NB4 (cell line): Measurements from ENCODE around the gene SDR42E1.

Experiments used
- MYC ChIP-seq: IDR thresholded peaks from 2 replicates; pipeline ENCODE4 v1.6.1; 2011; ENCODE audit warnings: low read depth, low read length
- TF ChIP-seq, protein P1 (sequence below): IDR thresholded peaks from one replicate; pipeline ENCODE4 v1.5.1; 2012; ENCODE audit warnings: low read depth, low read length
- TF ChIP-seq, protein P2 (sequence below): IDR thresholded peaks from 2 replicates; pipeline ENCODE4 v1.6.1; 2011; ENCODE audit warnings: low read depth, low read length

DNA sequence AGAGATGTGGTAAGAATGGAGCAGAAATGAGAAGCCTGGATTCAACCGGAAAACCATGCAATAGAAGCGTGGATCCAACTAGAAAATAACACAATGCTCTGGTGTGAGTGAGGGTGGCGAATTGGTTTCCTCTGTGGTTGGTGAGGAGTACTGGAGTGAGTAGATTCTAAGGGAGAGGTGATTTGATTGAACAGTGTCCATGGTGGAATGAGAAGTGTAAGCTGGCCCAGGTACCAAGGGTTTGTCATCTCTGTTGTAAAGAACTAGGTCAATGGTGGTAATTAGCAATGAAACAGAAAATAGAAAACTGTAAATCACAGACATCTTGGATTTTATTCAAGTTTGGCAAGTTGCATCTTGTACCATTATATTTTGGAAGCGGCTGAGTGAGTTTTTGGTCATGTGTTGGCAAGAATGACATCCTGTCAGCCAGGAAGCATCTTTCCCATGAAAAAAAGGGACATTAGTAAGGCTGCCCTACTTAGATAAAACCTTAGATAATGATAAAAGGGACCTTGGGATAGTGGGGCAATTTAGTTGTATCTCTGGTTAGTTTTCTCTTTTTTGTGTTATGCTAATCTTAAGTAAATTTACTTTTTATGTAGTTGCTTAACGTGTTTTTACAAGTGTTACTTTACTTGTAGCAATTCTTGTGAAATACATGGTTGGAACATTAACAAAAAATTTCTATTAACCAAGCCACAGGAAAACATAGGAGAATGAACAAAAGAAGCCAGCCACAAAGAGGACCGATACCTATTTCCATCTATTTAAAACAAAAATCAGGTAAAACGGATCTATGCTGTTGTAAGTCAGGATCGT is 44.7 kb upstream of the SDR42E1 start:
- TF ChIP-seq, protein P1, sequence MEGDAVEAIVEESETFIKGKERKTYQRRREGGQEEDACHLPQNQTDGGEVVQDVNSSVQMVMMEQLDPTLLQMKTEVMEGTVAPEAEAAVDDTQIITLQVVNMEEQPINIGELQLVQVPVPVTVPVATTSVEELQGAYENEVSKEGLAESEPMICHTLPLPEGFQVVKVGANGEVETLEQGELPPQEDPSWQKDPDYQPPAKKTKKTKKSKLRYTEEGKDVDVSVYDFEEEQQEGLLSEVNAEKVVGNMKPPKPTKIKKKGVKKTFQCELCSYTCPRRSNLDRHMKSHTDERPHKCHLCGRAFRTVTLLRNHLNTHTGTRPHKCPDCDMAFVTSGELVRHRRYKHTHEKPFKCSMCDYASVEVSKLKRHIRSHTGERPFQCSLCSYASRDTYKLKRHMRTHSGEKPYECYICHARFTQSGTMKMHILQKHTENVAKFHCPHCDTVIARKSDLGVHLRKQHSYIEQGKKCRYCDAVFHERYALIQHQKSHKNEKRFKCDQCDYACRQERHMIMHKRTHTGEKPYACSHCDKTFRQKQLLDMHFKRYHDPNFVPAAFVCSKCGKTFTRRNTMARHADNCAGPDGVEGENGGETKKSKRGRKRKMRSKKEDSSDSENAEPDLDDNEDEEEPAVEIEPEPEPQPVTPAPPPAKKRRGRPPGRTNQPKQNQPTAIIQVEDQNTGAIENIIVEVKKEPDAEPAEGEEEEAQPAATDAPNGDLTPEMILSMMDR, result no peak
- TF ChIP-seq MYC, result no peak
- TF ChIP-seq, protein P2, sequence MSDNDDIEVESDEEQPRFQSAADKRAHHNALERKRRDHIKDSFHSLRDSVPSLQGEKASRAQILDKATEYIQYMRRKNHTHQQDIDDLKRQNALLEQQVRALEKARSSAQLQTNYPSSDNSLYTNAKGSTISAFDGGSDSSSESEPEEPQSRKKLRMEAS, result no peak
